HEK293 (cell line): ENCODE data around the gene JPH4.

Experiments used
- CTCF ChIA-PET: fragments of 350-600 bp; formaldehyde crosslinking; extraction: SDS; loops from one replicate; lab custom pipeline; 2021; ENCODE audit warnings: antibody characterized with exemption; lab: Yijun Ruan, JAX
- POLR2A ChIA-PET: fragments of 300-600 bp; formaldehyde crosslinking; extraction: SDS; loops from one replicate; lab custom pipeline; 2020; ENCODE audit warnings: antibody characterized with exemption, inconsistent platforms; lab: Yijun Ruan, JAX
- H3K27ac ChIP-seq: fragments of 200-500 bp; sonication (Bioruptor generic); 2 replicates; pipeline ENCODE4 v1.5.1; 2014; ENCODE audit warnings: low read depth, low read length, control low read depth, inconsistent platforms; ENCODE audit errors: extremely low read depth
- H3K36me3 ChIP-seq, 2 experiments: fragments of 200-500 bp in 1 of 2; sonication (Bioruptor generic) in 1 of 2; 1 replicate in 1 of 2; 2 replicates in 1 of 2; pipeline ENCODE4 v1.5.1; 2014 to 2017; ENCODE audit warnings: inconsistent platforms in 2 of 2, low read length in 2 of 2; ENCODE audit not compliant: control insufficient read depth in 2 of 2, insufficient read depth in 1 of 2
- H3K4me1 ChIP-seq: fragments of 200-500 bp; sonication (Bioruptor generic); 2 replicates; pipeline ENCODE4 v1.5.1; 2014; ENCODE audit warnings: mild to moderate bottlenecking, low read length, inconsistent platforms; ENCODE audit not compliant: control insufficient read depth, insufficient read depth
- H3K4me3 ChIP-seq: 2 replicates; pipeline ENCODE4 v1.5.1; 2011; ENCODE audit warnings: low read depth, mild to moderate bottlenecking, control low read depth, low read length, moderate library complexity
- H3K9me3 ChIP-seq: fragments of 200-500 bp; sonication (Bioruptor generic); 2 replicates; pipeline ENCODE4 v1.5.1; 2014; ENCODE audit warnings: low read depth, low read length, inconsistent platforms; ENCODE audit not compliant: control insufficient read depth, insufficient read depth
- BCL11B ChIP-seq: fragments of 450-650 bp; formaldehyde crosslinking; IDR thresholded peaks from 2 replicates; pipeline ENCODE4 v1.5.1; 2016; ENCODE audit warnings: low read depth, missing biosample characterization, missing genetic modification characterization
- CTCF ChIP-seq: fragments of 450-650 bp; formaldehyde crosslinking; IDR thresholded peaks from 2 replicates; pipeline ENCODE4 v1.5.1; 2016; ENCODE audit warnings: missing biosample characterization, missing genetic modification characterization
- GLIS2 ChIP-seq: fragments of 450-650 bp; formaldehyde crosslinking; IDR thresholded peaks from 2 replicates; pipeline ENCODE4 v1.5.1; 2016; ENCODE audit warnings: missing biosample characterization, missing genetic modification characterization
- KLF8 ChIP-seq: fragments of 450-650 bp; formaldehyde crosslinking; IDR thresholded peaks from 2 replicates; pipeline ENCODE4 v1.5.1; 2016; ENCODE audit warnings: missing biosample characterization, missing genetic modification characterization
- MEIS1 ChIP-seq: sonication (generic); formaldehyde crosslinking; IDR thresholded peaks from 2 replicates; pipeline ENCODE4 v1.8.1; 2022; ENCODE audit warnings: missing genetic modification reagents, mild to moderate bottlenecking, borderline replicate concordance
- SCRT1 ChIP-seq: fragments of 450-650 bp; formaldehyde crosslinking; IDR thresholded peaks from 2 replicates; pipeline ENCODE4 v1.5.1; 2016; ENCODE audit warnings: missing biosample characterization, missing genetic modification characterization, borderline replicate concordance
- ZBTB11 ChIP-seq: fragments of 450-650 bp; formaldehyde crosslinking; conservative IDR thresholded peaks from 2 replicates; pipeline ENCODE4 v1.5.1; 2016; ENCODE audit warnings: low read depth, missing biosample characterization, missing genetic modification characterization
- ZBTB17 ChIP-seq: fragments of 450-650 bp; formaldehyde crosslinking; IDR thresholded peaks from 2 replicates; pipeline ENCODE4 v1.5.1; 2016; ENCODE audit warnings: missing biosample characterization, missing genetic modification characterization
- ZBTB48 ChIP-seq: fragments of 450-650 bp; formaldehyde crosslinking; IDR thresholded peaks from 2 replicates; pipeline ENCODE4 v1.5.1; 2016; ENCODE audit warnings: missing biosample characterization, missing genetic modification characterization
- ZBTB8A ChIP-seq: fragments of 450-650 bp; formaldehyde crosslinking; IDR thresholded peaks from 2 replicates; pipeline ENCODE4 v1.5.1; 2016; ENCODE audit warnings: missing biosample characterization, missing genetic modification characterization
- ZFP69B ChIP-seq: fragments of 450-650 bp; formaldehyde crosslinking; IDR thresholded peaks from 2 replicates; pipeline ENCODE4 v1.5.1; 2016; ENCODE audit warnings: missing biosample characterization, missing genetic modification characterization
- ZNF155 ChIP-seq: fragments of 450-650 bp; formaldehyde crosslinking; IDR thresholded peaks from 2 replicates; pipeline ENCODE4 v1.5.1; 2016; ENCODE audit warnings: missing biosample characterization, missing genetic modification characterization
- ZNF157 ChIP-seq: fragments of 450-650 bp; formaldehyde crosslinking; IDR thresholded peaks from 2 replicates; pipeline ENCODE4 v1.5.1; 2016; ENCODE audit warnings: missing biosample characterization, missing genetic modification characterization
- ZNF2 ChIP-seq: fragments of 450-650 bp; formaldehyde crosslinking; IDR thresholded peaks from 2 replicates; pipeline ENCODE4 v1.5.1; 2016; ENCODE audit warnings: missing biosample characterization, missing genetic modification characterization
- ZNF211 ChIP-seq: fragments of 450-650 bp; formaldehyde crosslinking; IDR thresholded peaks from 2 replicates; pipeline ENCODE4 v1.5.1; 2016; ENCODE audit warnings: low read depth, missing biosample characterization, missing genetic modification characterization
- ZNF248 ChIP-seq: fragments of 450-650 bp; formaldehyde crosslinking; IDR thresholded peaks from 2 replicates; pipeline ENCODE4 v1.5.1; 2017; ENCODE audit warnings: missing biosample characterization, missing genetic modification characterization
- ZNF549 ChIP-seq: fragments of 450-650 bp; IDR thresholded peaks from 2 replicates; pipeline ENCODE4 v1.5.1; 2018; ENCODE audit warnings: missing biosample characterization, missing genetic modification characterization, mild to moderate bottlenecking, inconsistent platforms, moderate library complexity
- ZNF560 ChIP-seq: fragments of 450-650 bp; formaldehyde crosslinking; IDR thresholded peaks from 2 replicates; pipeline ENCODE4 v1.5.1; 2017; ENCODE audit warnings: missing biosample characterization, missing genetic modification characterization, borderline replicate concordance
- ZNF596 ChIP-seq: fragments of 450-650 bp; IDR thresholded peaks from 2 replicates; pipeline ENCODE4 v1.5.0; 2018; ENCODE audit warnings: missing biosample characterization, mild to moderate bottlenecking, missing genetic modification characterization, moderate library complexity
- ZNF600 ChIP-seq: fragments of 450-650 bp; formaldehyde crosslinking; IDR thresholded peaks from 2 replicates; pipeline ENCODE4 v1.5.1; 2016; ENCODE audit warnings: missing biosample characterization, missing genetic modification characterization
- ZNF654 ChIP-seq: fragments of 450-650 bp; formaldehyde crosslinking; IDR thresholded peaks from 2 replicates; pipeline ENCODE4 v1.5.1; 2016; ENCODE audit warnings: low read depth, missing biosample characterization, missing genetic modification characterization
- ZNF660 ChIP-seq: fragments of 450-650 bp; IDR thresholded peaks from 2 replicates; pipeline ENCODE4 v1.5.1; 2018; ENCODE audit warnings: missing biosample characterization, mild to moderate bottlenecking, missing genetic modification characterization
- ZNF707 ChIP-seq: fragments of 450-650 bp; formaldehyde crosslinking; IDR thresholded peaks from 2 replicates; pipeline ENCODE4 v1.5.1; 2016; ENCODE audit warnings: missing biosample characterization, missing genetic modification characterization
- ZSCAN23 ChIP-seq: fragments of 450-650 bp; formaldehyde crosslinking; IDR thresholded peaks from 2 replicates; pipeline ENCODE4 v1.5.1; 2016; ENCODE audit warnings: missing biosample characterization, missing genetic modification characterization

The JPH4 gene

GRCh38 chr14:23562822-23563472, 15.6 kb downstream of the JPH4 start:
- Histone ChIP-seq H3K27ac (no peak overlapping the region), H3K4me3 (no peak overlapping the region), H3K4me1 (peaks cover 2% of the 10 kb centered on the region), H3K36me3 (peaks cover 17 to 82% of the 10 kb centered on the region in 2 experiments; a peak in 2 of 3 replicates), H3K9me3 (no peaks in the 10 kb centered on the region)
- ChIA-PET POLR2A (interaction anchor here (1.6 kb wide), 1 partner anchor 85 kb away, joined by 5 read pairs; no protein-coding TSS in a partner anchor), CTCF (interaction anchor here (0.6 to 10.1 kb wide), 13 partner anchors 9 to 1839 kb away, joined by 3 to 338 read pairs (median 4); partner anchors contain the start of gene ZFHX2)
- TF ChIP-seq ZNF2 (tag by site-specific recombination) (peak; percentile 28; the same call in 1 of the 2 replicates), ZNF654 (tag by site-specific recombination) (peak; percentile 74), ZBTB8A (tag by site-specific recombination) (0 out of 2 replicates have a peak, but pooled peaks have one; percentile 8), ZNF155 (no peak), ZBTB48 (tag by site-specific recombination) (peak; percentile 16; the same call in 1 of the 2 replicates), BCL11B (tag by site-specific recombination) (no peak), CTCF (tag by site-specific recombination) (peak; percentile 73)

- peaks cover 4% of the 10 kb centered on the region; the same call in 1 of the 2 replicates for H3K4me1 ChIP-seq
- CTCF ChIA-PET, result interaction anchor here (0.6 to 10.1 kb wide), 11 partner anchors 10 to 568 kb away, joined by 3 to 338 read pairs (median 4); partner anchors contain the start of gene ZFHX2
- H3K9me3 ChIP-seq, result no peaks in the 10 kb centered on the region
- POLR2A ChIA-PET, result interaction anchor here (1.6 kb wide), 2 partner anchors 11 to 84 kb away, joined by 5 read pairs; partner anchors contain the start of gene ZFHX2
- H3K36me3 ChIP-seq, result peaks cover 17 to 85% of the 10 kb centered on the region in 2 experiments; a peak in 2 of 3 replicates
- no peak overlapping the region for H3K4me3 ChIP-seq
- no peak overlapping the region for H3K27ac ChIP-seq
- TF ChIP-seq ZNF600 (tag by site-specific recombination) (0 out of 2 replicates have a peak, but pooled peaks have one; percentile 10), ZNF660 (tag by site-specific recombination) (no peak)
- TF ChIP-seq, all 188 proteins: peak for 1
Observed at GRCh38 chr14:23561873-23562821, 16.4 kb downstream of the JPH4 start.

- peaks cover 17 to 84% of the 10 kb centered on the region in 2 experiments; a peak in 2 of 3 replicates for H3K36me3 ChIP-seq
- ChIA-PET CTCF (interaction anchor here (0.6 to 10.1 kb wide), 9 partner anchors 11 to 638 kb away, joined by 3 to 338 read pairs (median 3); no protein-coding TSS in a partner anchor), POLR2A (interaction anchor here (1.6 kb wide), 1 partner anchor 10 kb away, joined by 5 read pairs; the partner anchor contains the start of gene ZFHX2)
- no peaks in the 10 kb centered on the region for H3K9me3 ChIP-seq
- H3K4me3 ChIP-seq, result no peak overlapping the region
- H3K4me1 ChIP-seq, result peaks cover 4% of the 10 kb centered on the region; the same call in 1 of the 2 replicates
- H3K27ac ChIP-seq, result no peak overlapping the region
- TF ChIP-seq ZFP69B, result no peak
- no peak for TF ChIP-seq ZNF707 (tag by site-specific recombination)
- TF ChIP-seq ZNF560 (tag by site-specific recombination), result no peak
- no peak for TF ChIP-seq ZBTB11
- no peak for TF ChIP-seq ZNF157 (tag by site-specific recombination)
- TF ChIP-seq ZNF549 (tag by site-specific recombination), result no peak
- no peak for TF ChIP-seq GLIS2 (tag by site-specific recombination)
- no peak for TF ChIP-seq KLF8
- no peak for TF ChIP-seq ZBTB8A (tag by site-specific recombination)
- TF ChIP-seq ZBTB17 (tag by site-specific recombination), result no peak
- TF ChIP-seq ZNF248 (tag by site-specific recombination), result no peak
- no peak for TF ChIP-seq MEIS1 (CRISPR knock-in tag)
- no peak for TF ChIP-seq ZNF211 (tag by site-specific recombination)
- TF ChIP-seq ZNF596 (tag by site-specific recombination), result no peak
- TF ChIP-seq ZSCAN23 (tag by site-specific recombination), result no peak
- no peak for TF ChIP-seq SCRT1 (tag by site-specific recombination)
Observed at GRCh38 chr14:23561259-23561658, 17.3 kb downstream of the JPH4 start.
